Measurements from ENCODE around the gene KIZ.

Gene KIZ

GRCh38 chr20:21105429-21106170 is 20.3 kb upstream of the KIZ start:
- TF ChIP-seq, protein P1, sequence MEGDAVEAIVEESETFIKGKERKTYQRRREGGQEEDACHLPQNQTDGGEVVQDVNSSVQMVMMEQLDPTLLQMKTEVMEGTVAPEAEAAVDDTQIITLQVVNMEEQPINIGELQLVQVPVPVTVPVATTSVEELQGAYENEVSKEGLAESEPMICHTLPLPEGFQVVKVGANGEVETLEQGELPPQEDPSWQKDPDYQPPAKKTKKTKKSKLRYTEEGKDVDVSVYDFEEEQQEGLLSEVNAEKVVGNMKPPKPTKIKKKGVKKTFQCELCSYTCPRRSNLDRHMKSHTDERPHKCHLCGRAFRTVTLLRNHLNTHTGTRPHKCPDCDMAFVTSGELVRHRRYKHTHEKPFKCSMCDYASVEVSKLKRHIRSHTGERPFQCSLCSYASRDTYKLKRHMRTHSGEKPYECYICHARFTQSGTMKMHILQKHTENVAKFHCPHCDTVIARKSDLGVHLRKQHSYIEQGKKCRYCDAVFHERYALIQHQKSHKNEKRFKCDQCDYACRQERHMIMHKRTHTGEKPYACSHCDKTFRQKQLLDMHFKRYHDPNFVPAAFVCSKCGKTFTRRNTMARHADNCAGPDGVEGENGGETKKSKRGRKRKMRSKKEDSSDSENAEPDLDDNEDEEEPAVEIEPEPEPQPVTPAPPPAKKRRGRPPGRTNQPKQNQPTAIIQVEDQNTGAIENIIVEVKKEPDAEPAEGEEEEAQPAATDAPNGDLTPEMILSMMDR (conservative IDR thresholded peaks at IDR 0.05; ENCODE audit: low read depth, low read length), result no peak
- DNase-seq (ENCODE audit: low read depth), result no peak
- H3K4me3 ChIP-seq (ENCODE audit: low read length), result no peak overlapping the region

DNA sequence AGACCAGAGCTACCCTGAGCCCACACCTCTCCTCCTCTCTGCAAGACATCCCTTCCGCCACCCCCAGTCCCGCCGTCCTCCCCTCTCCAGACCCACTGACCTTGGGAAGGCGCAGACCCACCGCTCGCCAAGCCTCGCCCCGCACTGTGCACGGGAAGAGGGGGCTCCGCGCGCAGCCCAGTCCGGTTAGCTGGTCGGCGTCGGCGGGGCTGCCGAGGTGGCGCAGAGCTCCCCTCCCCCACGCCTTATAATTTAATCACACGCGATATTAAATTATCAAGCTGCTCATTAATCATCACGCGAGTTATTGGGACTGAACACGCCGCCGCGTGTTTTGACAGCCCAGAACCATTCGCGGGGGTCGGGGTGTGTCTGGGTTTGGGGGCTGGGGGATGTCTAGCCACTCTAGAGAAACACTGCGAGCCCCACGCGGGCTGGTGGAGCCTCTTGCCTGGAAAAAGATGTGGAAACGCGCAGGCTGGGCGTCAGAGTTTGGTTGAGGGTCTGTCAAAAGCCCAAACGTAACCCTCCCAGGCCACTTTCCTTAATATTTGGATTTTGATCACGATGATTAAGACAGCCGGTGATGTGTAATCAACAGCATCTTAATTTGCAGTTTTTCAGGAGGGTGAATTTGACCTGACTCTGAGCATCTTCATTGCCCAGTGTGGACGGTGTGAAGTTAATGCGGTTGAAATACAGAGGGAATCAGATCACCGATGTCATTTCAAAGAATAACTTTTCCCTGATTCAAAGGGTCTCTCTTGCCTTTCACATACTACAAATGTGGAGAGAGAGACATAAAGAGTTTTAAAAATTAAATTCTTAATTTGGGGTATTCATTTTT is 19.5 kb upstream of the KIZ start, which contains the start of gene LINC00237:
Gene LINC00237, minus strand, starts transcription at position 188 of the 847 bp plus-strand sequence.
- TF ChIP-seq, protein P1 (conservative IDR thresholded peaks at IDR 0.05; ENCODE audit: low read depth, low read length), result no peak
- no peak within 1 kb of the TSS for H3K4me3 ChIP-seq (ENCODE audit: low read length)
- DNase-seq (ENCODE audit: low read depth), result no peak

GRCh38 chr20:21109144-21109543 is 16.7 kb upstream of the KIZ start:
- TF ChIP-seq, protein P1 (conservative IDR thresholded peaks at IDR 0.05; ENCODE audit: low read depth, low read length), result no peak
- no peak for DNase-seq (ENCODE audit: low read depth)
- no peak overlapping the region for H3K4me3 ChIP-seq (ENCODE audit: low read length)

GRCh38 chr20:21110811-21111210 is 15.1 kb upstream of the KIZ start:
- DNase-seq (ENCODE audit: low read depth), result no peak
- TF ChIP-seq, protein P1 (conservative IDR thresholded peaks at IDR 0.05; ENCODE audit: low read depth, low read length), result no peak
- no peak overlapping the region for H3K4me3 ChIP-seq (ENCODE audit: low read length)

GRCh38 chr20:21111416-21111815 is 14.5 kb upstream of the KIZ start:
- no peak for DNase-seq (ENCODE audit: low read depth)
- TF ChIP-seq, protein P1 (conservative IDR thresholded peaks at IDR 0.05; ENCODE audit: low read depth, low read length), result no peak
- H3K4me3 ChIP-seq (ENCODE audit: low read length), result no peak overlapping the region

DNA sequence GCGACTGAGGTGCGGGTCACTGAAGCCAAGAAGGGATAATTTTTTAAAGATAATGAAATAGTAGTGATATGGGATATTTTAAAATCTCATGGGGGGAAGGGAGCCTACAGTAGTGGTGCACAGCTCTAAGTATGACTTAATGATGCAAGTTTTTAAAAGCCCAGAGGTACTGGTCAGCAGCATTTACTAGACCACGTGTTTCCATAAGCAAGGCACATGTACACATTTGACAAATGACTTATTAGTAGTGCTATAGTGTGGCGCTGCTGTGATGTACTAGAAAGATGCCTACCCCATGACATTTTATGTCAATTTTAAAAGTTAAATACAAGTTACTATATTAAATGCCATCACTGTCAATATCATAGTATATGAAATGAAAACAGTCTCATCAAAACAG is 12.2 kb upstream of the KIZ start:
- TF ChIP-seq, protein P1 (conservative IDR thresholded peaks at IDR 0.05; ENCODE audit: low read depth, low read length), result no peak
- no peak for DNase-seq (ENCODE audit: low read depth)

More for the DNA sequence above, 12.2 kb upstream of the KIZ start:
- no peak overlapping the region for H3K4me3 ChIP-seq (ENCODE audit: low read length)

All from retinal pigment epithelial cell (primary cell).